Sigmoid colon (tissue), 4 donors: ENCODE measurements around the gene SMARCA2.

Experiments
- EP300 ChIP-seq, 4 donors: sonication (generic); formaldehyde crosslinking; IDR thresholded peaks; one replicate each; pipeline ENCODE4 v1.6.1; 2017; ENCODE audit warnings: antibody characterized with exemption in 4 of 4
- TF ChIP-seq, protein P1 (sequence below), 4 experiments: fragments of 450-650 bp in 3 of 4; fragments of 200-600 bp in 1 of 4; IDR thresholded peaks; one replicate each; pipeline ENCODE4 v1.5.1; 2016 to 2019; ENCODE audit warnings: antibody characterized with exemption in 4 of 4, mild to moderate bottlenecking in 3 of 4, moderate library complexity in 2 of 4

DNA sequence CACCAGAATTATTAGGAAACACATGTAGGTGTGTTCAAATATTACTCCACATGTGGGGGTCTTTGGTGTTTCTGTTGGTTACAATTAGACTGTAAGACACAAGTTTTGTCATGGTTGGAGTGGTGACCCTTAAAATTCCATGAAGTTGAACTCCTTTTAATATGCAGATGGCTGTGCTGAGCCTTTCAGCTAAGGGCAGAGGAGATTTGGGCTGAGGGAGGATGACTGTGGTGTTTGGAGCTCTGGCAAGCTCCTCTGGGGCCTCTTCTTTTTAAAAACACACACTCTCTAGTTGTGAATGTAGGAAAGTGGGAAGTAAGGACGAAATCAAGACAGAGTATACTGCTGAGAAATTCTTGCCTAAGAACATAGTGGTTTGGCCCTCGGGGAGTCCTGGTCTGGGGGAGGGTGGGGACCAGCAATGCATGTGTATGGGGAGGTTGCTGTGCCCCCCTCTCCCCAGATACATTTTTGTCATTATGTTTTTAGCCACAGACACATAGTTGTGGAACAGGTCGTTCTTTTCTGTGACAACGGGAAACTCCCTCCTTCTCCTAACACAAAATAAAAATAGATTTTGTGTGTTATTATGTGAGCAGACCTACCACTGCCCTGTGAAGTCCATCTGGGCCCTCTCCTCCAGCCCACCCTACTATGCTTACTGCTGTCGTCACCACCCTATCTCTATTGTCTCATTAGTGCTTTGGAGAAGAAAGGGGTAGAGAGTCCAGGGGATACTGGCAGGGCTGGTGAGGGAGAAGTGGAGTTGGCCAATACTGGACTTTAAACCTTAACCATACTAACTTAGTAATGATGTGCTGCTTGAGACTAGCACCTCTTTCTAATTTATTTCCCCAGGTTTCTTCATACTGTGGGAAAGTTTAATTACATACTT, 10.0 kb downstream of the SMARCA2 start:
- TF ChIP-seq, protein P1, sequence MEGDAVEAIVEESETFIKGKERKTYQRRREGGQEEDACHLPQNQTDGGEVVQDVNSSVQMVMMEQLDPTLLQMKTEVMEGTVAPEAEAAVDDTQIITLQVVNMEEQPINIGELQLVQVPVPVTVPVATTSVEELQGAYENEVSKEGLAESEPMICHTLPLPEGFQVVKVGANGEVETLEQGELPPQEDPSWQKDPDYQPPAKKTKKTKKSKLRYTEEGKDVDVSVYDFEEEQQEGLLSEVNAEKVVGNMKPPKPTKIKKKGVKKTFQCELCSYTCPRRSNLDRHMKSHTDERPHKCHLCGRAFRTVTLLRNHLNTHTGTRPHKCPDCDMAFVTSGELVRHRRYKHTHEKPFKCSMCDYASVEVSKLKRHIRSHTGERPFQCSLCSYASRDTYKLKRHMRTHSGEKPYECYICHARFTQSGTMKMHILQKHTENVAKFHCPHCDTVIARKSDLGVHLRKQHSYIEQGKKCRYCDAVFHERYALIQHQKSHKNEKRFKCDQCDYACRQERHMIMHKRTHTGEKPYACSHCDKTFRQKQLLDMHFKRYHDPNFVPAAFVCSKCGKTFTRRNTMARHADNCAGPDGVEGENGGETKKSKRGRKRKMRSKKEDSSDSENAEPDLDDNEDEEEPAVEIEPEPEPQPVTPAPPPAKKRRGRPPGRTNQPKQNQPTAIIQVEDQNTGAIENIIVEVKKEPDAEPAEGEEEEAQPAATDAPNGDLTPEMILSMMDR (IDR thresholded peaks at IDR 0.05), result no peak
- TF ChIP-seq EP300 (IDR thresholded peaks at IDR 0.05), result no peak
